GM12878 (cell line): ENCODE measurements around the gene TMEM151A. TPM values are rescaled to one million over a fixed set of nuclear protein-coding genes. Genes with fewer than 3 reads are reported as not detected.

Experiments used
- ATAC-seq: fragments of 200-7000 bp; cut with Tn5 transposase; 3 replicates; pipeline ENCODE4 v1.9.1; 2020; ENCODE audit warnings: mild to moderate bottlenecking, moderate library complexity
- BruUV-seq: library from RNA; stranded (reverse); fragments of 400-500 nt; replicated peaks from 2 replicates; lab custom pipeline; 2021; lab: Mats Ljungman, UMichigan
- CTCF ChIA-PET: fragments of 300-600 bp; sonication (Branson Sonifier 250); formaldehyde crosslinking; extraction: SDS; loops from one replicate; lab custom pipeline; 2021; ENCODE audit warnings: inconsistent platforms; lab: Yijun Ruan, JAX
- POLR2A ChIA-PET: fragments of 350-600 bp; formaldehyde crosslinking; extraction: SDS; loops from one replicate; lab custom pipeline; 2021; ENCODE audit warnings: inconsistent platforms; lab: Charles Lee
- RAD21 ChIA-PET: fragments of 300-600 bp; sonication (Branson Sonifier 250); formaldehyde crosslinking; loops from one replicate; lab custom pipeline; 2023; ENCODE audit warnings: antibody characterized with exemption; ENCODE audit not compliant: unreplicated experiment; lab: Charles Lee
- SMC1A ChIA-PET: fragments of 300-600 bp; sonication (Branson Sonifier 250); formaldehyde crosslinking; loops from one replicate; lab custom pipeline; 2023; ENCODE audit not compliant: unreplicated experiment, uncharacterized antibody; lab: Charles Lee
- DNase-seq: peaks from one replicate; pipeline ENCODE4 v3.0.0-alpha.2; 2011; ENCODE audit warnings: low read depth, low spot score
- FAIRE-seq: peaks from 3 replicates; lab custom pipeline; 2011; peaks lifted over from hg19 to GRCh38; lab: Jason Lieb, UNC
- H2AFZ ChIP-seq: 2 replicates; pipeline ENCODE4 v1.6.0; 2011; ENCODE audit warnings: low read depth, low read length, control low read depth; ENCODE audit not compliant: control insufficient read depth
- H3K27ac ChIP-seq: 2 replicates; pipeline ENCODE4 v1.5.1; 2011; ENCODE audit warnings: control low read depth; ENCODE audit not compliant: control insufficient read depth, insufficient read depth
- H3K27me3 ChIP-seq, 2 experiments: replicated peaks in 1 of 2; 2 replicates each; pipeline versions ENCODE4 v1.6.0 to v1.6.1; 2011; ENCODE audit warnings: low read length in 1 of 2; ENCODE audit not compliant: control insufficient read depth in 2 of 2, insufficient read depth in 2 of 2
- H3K36me3 ChIP-seq, 2 experiments: 2 replicates each; pipeline ENCODE4 v1.5.1; 2011; ENCODE audit warnings: low read length in 1 of 2; ENCODE audit not compliant: control insufficient read depth in 2 of 2, insufficient read depth in 2 of 2
- H3K4me1 ChIP-seq: 2 replicates; pipeline ENCODE4 v1.6.1; 2011; ENCODE audit warnings: mild to moderate bottlenecking, low read length, moderate library complexity, mixed read lengths; ENCODE audit not compliant: control insufficient read depth, insufficient read depth
- H3K4me2 ChIP-seq: 2 replicates; pipeline ENCODE4 v1.6.0; 2011; ENCODE audit warnings: control low read depth; ENCODE audit not compliant: control insufficient read depth, insufficient read depth
- H3K4me3 ChIP-seq: fragments of 200-600 bp; sonication (generic); 2 replicates; pipeline ENCODE4 v1.5.1; 2016
- H3K79me2 ChIP-seq: 2 replicates; pipeline ENCODE4 v1.6.0; 2011; ENCODE audit warnings: low read length; ENCODE audit not compliant: control insufficient read depth, insufficient read depth
- H3K9ac ChIP-seq: 2 replicates; pipeline ENCODE4 v1.8.0; 2011; ENCODE audit warnings: low read length, control low read depth, mixed read lengths; ENCODE audit not compliant: control insufficient read depth, insufficient read depth
- H3K9me3 ChIP-seq: replicated peaks from 3 replicates; pipeline ENCODE4 v1.5.1; 2011; ENCODE audit warnings: mild to moderate bottlenecking, low read length; ENCODE audit not compliant: control insufficient read depth, insufficient read depth
- H4K20me1 ChIP-seq: 2 replicates; pipeline ENCODE4 v1.6.0; 2011; ENCODE audit not compliant: control insufficient read depth, insufficient read depth
- BRCA1 ChIP-seq: IDR thresholded peaks from 2 replicates; pipeline ENCODE4 v1.6.1; 2011; ENCODE audit warnings: low read depth, low read length, improper control_type of control experiment
- CBX3 ChIP-seq: fragments of 200-600 bp; sonication (generic); IDR thresholded peaks from 2 replicates; pipeline ENCODE4 v1.6.1; 2016; ENCODE audit warnings: low read depth, borderline replicate concordance
- FOXK2 ChIP-seq: fragments of 450-650 bp; IDR thresholded peaks from 2 replicates; pipeline ENCODE4 v1.6.1; 2017; ENCODE audit warnings: mild to moderate bottlenecking, moderate library complexity
- JUND ChIP-seq: IDR thresholded peaks from 2 replicates; pipeline ENCODE4 v1.6.1; 2012; ENCODE audit warnings: low read depth, mild to moderate bottlenecking, low read length, improper control_type of control experiment, moderate library complexity
- MXI1 ChIP-seq: fragments of 150-350 bp; IDR thresholded peaks from 2 replicates; pipeline ENCODE4 v1.6.1; 2011; ENCODE audit warnings: low read depth, mild to moderate bottlenecking, inconsistent platforms, low read length, improper control_type of control experiment
- NR2F1 ChIP-seq: fragments of 450-650 bp; conservative IDR thresholded peaks from 2 replicates; pipeline ENCODE4 v1.6.1; 2017; ENCODE audit warnings: mild to moderate bottlenecking
- RAD21 ChIP-seq: IDR thresholded peaks from 2 replicates; pipeline ENCODE4 v1.6.1; 2011; ENCODE audit warnings: mild to moderate bottlenecking, low read depth, low read length, moderate library complexity; ENCODE audit not compliant: insufficient read depth
- RB1 ChIP-seq: fragments of 450-650 bp; formaldehyde crosslinking; IDR thresholded peaks from 2 replicates; pipeline ENCODE4 v1.6.1; 2017; ENCODE audit warnings: mild to moderate bottlenecking, borderline replicate concordance
- SMAD5 ChIP-seq: IDR thresholded peaks from 2 replicates; pipeline ENCODE4 v1.6.1; 2016; ENCODE audit warnings: antibody characterized with exemption, low read depth
- ZBTB33 ChIP-seq: fragments of 450-650 bp; IDR thresholded peaks from 2 replicates; pipeline ENCODE4 v1.6.1; 2017; ENCODE audit warnings: mild to moderate bottlenecking
- WGBS: methylation state at CpG from one replicate; pipeline ENCODE4 v1.1.6; 2016; ENCODE audit warnings: low lambda C conversion rate; ENCODE audit not compliant: insufficient replicate concordance, insufficient coverage; ENCODE audit errors: missing lambda C conversion rate; 5-methylcytosine and 5-hydroxymethylcytosine counted together
- in situ Hi-C: fragments of 300-500 bp; cut with MboI; formaldehyde crosslinking; loops from 9 replicates; pipeline ENCODE4 v1.14.3; 2018; ENCODE audit warnings: mixed read lengths
- intact Hi-C: fragments of 100-400 bp; cut with micrococcal nuclease; formaldehyde crosslinking; loops from one replicate; pipeline ENCODE4 v1.14.2; 2022; ENCODE audit not compliant: unreplicated experiment
- polyA plus RNA-seq, 11 experiments: library from polyadenylated mRNA; depleted of rRNA in 4 of 11; unstranded in 6 of 11; stranded (reverse) in 5 of 11; fragments of >200 nt; fragmentation: Nextera tagmentation in 4 of 11; fragmentation: Illumina TruSeq in 1 of 11; extraction: Ambion mirVana in 4 of 11; extraction: Trizol in 1 of 11; gene quantifications; 1 replicate in 1 of 11; 2 replicates in 10 of 11; pipeline versions ENCODE4 v1.2.1 to v1.2.3, GENCODE V29; 2011 to 2016; ENCODE audit warnings: inconsistent platforms in 2 of 11, missing spikeins in 2 of 11, low read depth in 1 of 11
- total RNA-seq, 4 experiments: library from RNA; depleted of rRNA in 3 of 4; stranded (reverse); fragments of >200 nt in 3 of 4; fragmentation: Illumina TruSeq in 1 of 4; extraction: Trizol in 1 of 4; gene quantifications; 2 replicates each; pipeline versions ENCODE4 v1.2.1 to v1.2.3, GENCODE V29; 2013 to 2021

The TMEM151A gene
- total and polyA plus RNA-seq, 10 of the 15 experiments (the other 5 are each of a cell fraction or from before 2014, with no cell fraction given) = not detected

DNA sequence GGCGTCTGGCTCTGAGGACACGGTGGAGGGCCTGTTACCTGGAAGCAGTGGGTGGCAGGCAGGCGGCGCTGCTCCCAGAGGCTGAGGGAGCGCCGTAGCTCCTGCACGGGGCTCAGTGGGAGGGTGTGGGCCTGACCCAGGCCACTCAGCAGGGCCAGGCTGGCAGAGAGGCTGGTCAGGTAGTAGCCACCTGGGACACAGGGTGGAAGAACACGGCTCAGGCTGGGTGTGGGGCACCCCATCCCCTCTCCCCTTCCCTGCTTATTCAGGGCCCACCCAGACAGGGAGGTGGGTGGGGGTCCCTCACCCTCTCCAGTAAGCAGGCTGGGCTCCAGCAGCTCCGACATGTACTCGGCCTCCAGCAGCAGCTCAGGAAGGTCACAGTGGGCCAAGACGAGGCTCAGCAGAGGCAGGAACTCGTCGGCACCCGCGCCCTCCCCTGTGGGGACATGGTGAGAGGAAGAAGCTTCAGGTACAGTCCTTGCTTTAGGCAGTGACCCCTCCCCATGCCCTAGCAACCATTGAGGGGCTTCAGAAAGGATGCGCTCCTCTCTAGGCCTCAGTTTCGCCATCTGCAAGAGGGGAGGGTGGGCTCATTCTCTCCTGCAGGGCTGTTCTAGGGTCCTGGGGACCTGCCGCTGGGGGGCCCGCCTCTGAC, 41.7 kb downstream of the TMEM151A start:
- no peak overlapping the region for H3K4me3 ChIP-seq
- H3K36me3 ChIP-seq = peaks cover 0 to 6% of the 10 kb centered on the region in 2 experiments; a peak in 2 of 4 replicates
- no TSS peak for BruUV-seq
- POLR2A ChIA-PET = interaction anchor here (0.8 kb wide), 1 partner anchor 44 kb away, joined by 3 read pairs; the partner anchor contains the start of gene YIF1A
- SMC1A ChIA-PET = no interaction called here
- no peaks in the 10 kb centered on the region for H3K9me3 ChIP-seq
- intact Hi-C loops = no loop called here
- no peak overlapping the region for H3K4me2 ChIP-seq
- no peaks in the 10 kb centered on the region for H3K79me2 ChIP-seq
- H3K27me3 ChIP-seq = no peaks in the 10 kb centered on the region
- no peak overlapping the region for H3K9ac ChIP-seq
- H4K20me1 ChIP-seq = no peaks in the 10 kb centered on the region
- in situ Hi-C loops = no loop called here
- ATAC-seq (no peak), FAIRE-seq (no peak), DNase-seq (no peak)
- H2AFZ ChIP-seq = no peak overlapping the region
- no peak for TF ChIP-seq JUND
- no peak for TF ChIP-seq ZBTB33
- no peak for TF ChIP-seq CBX3
- TF ChIP-seq FOXK2 = no peak
- TF ChIP-seq NR2F1 = no peak
- TF ChIP-seq MXI1 = no peak
- TF ChIP-seq RAD21 = no peak
- no peak for TF ChIP-seq SMAD5
- TF ChIP-seq RB1 = no peak
- TF ChIP-seq BRCA1 = no peak
- CTCF ChIA-PET = interaction anchor here (2.8 to 5.7 kb wide), 2 partner anchors 22 to 53 kb away, joined by 6 to 96 read pairs; no protein-coding TSS in a partner anchor
- H3K27ac ChIP-seq = no peak overlapping the region
- WGBS = 56% methylated on average over 19 of the region's 19 CpGs
- RAD21 ChIA-PET = interaction anchor here (3.6 kb wide), 1 partner anchor 21 kb away, joined by 49 read pairs; no protein-coding TSS in a partner anchor
- peaks cover 27% of the 10 kb centered on the region for H3K4me1 ChIP-seq
